ENCODE data around the gene CTBP2. TPM values are rescaled to one million over a fixed set of nuclear protein-coding genes. Genes with fewer than 3 reads are reported as not detected.

The CTBP2 gene
- total RNA-seq, 1 experiment from 2014 or later = 191 TPM

GRCh38 chr10:125154529-125154928 is 5.8 kb downstream of the CTBP2 start:
- DNase-seq (ENCODE audit: low spot score) (no peak), ATAC-seq (no peak)
- Mint-ChIP-seq H3K27ac (peak overlapping the region; percentile 100), H3K4me1 (peaks cover 78% of the 10 kb centered on the region), H3K27me3 (ENCODE audit: low read depth) (no peaks in the 10 kb centered on the region), H3K9me3 (no peaks in the 10 kb centered on the region), H3K4me3 (peak overlapping the region; percentile 96), H3K36me3 (peaks cover 17% of the 10 kb centered on the region)
- ChIA-PET CTCF (interaction anchor here (1.1 to 2.3 kb wide), 6 partner anchors 14 to 368 kb away, joined by 3 to 11 read pairs (median 4); no protein-coding TSS in a partner anchor), POLR2A (interaction anchor here (0.6 to 1.0 kb wide), 2 partner anchors 9 to 92 kb away, joined by 3 to 4 read pairs; no protein-coding TSS in a partner anchor)
- TF ChIP-seq, protein P1, sequence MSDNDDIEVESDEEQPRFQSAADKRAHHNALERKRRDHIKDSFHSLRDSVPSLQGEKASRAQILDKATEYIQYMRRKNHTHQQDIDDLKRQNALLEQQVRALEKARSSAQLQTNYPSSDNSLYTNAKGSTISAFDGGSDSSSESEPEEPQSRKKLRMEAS (CRISPR knock-in tag; IDR thresholded peaks at IDR 0.05) = peak; percentile 60
- TF ChIP-seq TEAD1 (CRISPR knock-in tag; IDR thresholded peaks at IDR 0.05) = 0 out of 2 replicates have a peak, but pooled peaks have one; percentile 22
- no peak for TF ChIP-seq GTF2I (CRISPR knock-in tag; conservative IDR thresholded peaks at IDR 0.05)

GRCh38 chr10:125153703-125154490 is 6.5 kb downstream of the CTBP2 start:
- no peaks in the 10 kb centered on the region for H3K27me3 Mint-ChIP-seq (ENCODE audit: low read depth)
- peak overlapping the region; percentile 100 for H3K27ac Mint-ChIP-seq
- peak overlapping the region; percentile 96 for H3K4me3 Mint-ChIP-seq
- no peaks in the 10 kb centered on the region for H3K9me3 Mint-ChIP-seq
- ChIA-PET POLR2A (interaction anchor here (1.5 to 2.6 kb wide), 2 partner anchors 8 to 14 kb away, joined by 5 to 10 read pairs; no protein-coding TSS in a partner anchor), CTCF (interaction anchor here (1.1 to 2.3 kb wide), 6 partner anchors 13 to 294 kb away, joined by 3 to 11 read pairs (median 6); no protein-coding TSS in a partner anchor)
- ATAC-seq = no peak
- peaks cover 18% of the 10 kb centered on the region for H3K36me3 Mint-ChIP-seq
- TF ChIP-seq, protein P2, sequence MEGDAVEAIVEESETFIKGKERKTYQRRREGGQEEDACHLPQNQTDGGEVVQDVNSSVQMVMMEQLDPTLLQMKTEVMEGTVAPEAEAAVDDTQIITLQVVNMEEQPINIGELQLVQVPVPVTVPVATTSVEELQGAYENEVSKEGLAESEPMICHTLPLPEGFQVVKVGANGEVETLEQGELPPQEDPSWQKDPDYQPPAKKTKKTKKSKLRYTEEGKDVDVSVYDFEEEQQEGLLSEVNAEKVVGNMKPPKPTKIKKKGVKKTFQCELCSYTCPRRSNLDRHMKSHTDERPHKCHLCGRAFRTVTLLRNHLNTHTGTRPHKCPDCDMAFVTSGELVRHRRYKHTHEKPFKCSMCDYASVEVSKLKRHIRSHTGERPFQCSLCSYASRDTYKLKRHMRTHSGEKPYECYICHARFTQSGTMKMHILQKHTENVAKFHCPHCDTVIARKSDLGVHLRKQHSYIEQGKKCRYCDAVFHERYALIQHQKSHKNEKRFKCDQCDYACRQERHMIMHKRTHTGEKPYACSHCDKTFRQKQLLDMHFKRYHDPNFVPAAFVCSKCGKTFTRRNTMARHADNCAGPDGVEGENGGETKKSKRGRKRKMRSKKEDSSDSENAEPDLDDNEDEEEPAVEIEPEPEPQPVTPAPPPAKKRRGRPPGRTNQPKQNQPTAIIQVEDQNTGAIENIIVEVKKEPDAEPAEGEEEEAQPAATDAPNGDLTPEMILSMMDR (IDR thresholded peaks at IDR 0.05) = no peak
- no peak for TF ChIP-seq TEAD4 (CRISPR knock-in tag; IDR thresholded peaks at IDR 0.05)
- TF ChIP-seq SMAD3 (CRISPR knock-in tag; IDR thresholded peaks at IDR 0.05; ENCODE audit: borderline replicate concordance) = no peak
- TF ChIP-seq FOXP1 (CRISPR knock-in tag; IDR thresholded peaks at IDR 0.05; ENCODE audit: borderline replicate concordance) = no peak
- no peak for TF ChIP-seq ZNF263 (CRISPR knock-in tag; IDR thresholded peaks at IDR 0.05; ENCODE audit: low read depth)
- no peak for TF ChIP-seq PRDM15 (CRISPR knock-in tag; IDR thresholded peaks at IDR 0.05)
- TF ChIP-seq, protein P3, sequence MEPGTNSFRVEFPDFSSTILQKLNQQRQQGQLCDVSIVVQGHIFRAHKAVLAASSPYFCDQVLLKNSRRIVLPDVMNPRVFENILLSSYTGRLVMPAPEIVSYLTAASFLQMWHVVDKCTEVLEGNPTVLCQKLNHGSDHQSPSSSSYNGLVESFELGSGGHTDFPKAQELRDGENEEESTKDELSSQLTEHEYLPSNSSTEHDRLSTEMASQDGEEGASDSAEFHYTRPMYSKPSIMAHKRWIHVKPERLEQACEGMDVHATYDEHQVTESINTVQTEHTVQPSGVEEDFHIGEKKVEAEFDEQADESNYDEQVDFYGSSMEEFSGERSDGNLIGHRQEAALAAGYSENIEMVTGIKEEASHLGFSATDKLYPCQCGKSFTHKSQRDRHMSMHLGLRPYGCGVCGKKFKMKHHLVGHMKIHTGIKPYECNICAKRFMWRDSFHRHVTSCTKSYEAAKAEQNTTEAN (CRISPR knock-in tag; IDR thresholded peaks at IDR 0.05) = no peak
- TF ChIP-seq ZNF121 (CRISPR knock-in tag; IDR thresholded peaks at IDR 0.05) = no peak
- TF ChIP-seq ETV6 (CRISPR knock-in tag; IDR thresholded peaks at IDR 0.05) = no peak
- TF ChIP-seq ATF2 (CRISPR knock-in tag; IDR thresholded peaks at IDR 0.05; ENCODE audit: borderline replicate concordance, low read depth) = no peak
- no peak for TF ChIP-seq ZNF425 (CRISPR knock-in tag; conservative IDR thresholded peaks at IDR 0.05)
- no peak for TF ChIP-seq GRHL2 (CRISPR knock-in tag; IDR thresholded peaks at IDR 0.05; ENCODE audit: insufficient replicate concordance, severe bottlenecking)
- no peak for TF ChIP-seq CREB1 (CRISPR knock-in tag; IDR thresholded peaks at IDR 0.05)
- no peak for TF ChIP-seq PRRX2 (CRISPR knock-in tag; IDR thresholded peaks at IDR 0.05)
- no peak for TF ChIP-seq TEAD1 (CRISPR knock-in tag; IDR thresholded peaks at IDR 0.05)
- no peak for TF ChIP-seq IRF1 (CRISPR knock-in tag; IDR thresholded peaks at IDR 0.05)
- DNase-seq (ENCODE audit: low spot score) = no peak
- peaks cover 84% of the 10 kb centered on the region for H3K4me1 Mint-ChIP-seq

All from WTC11 (cell line).